Activated CD4-positive, alpha-beta T cell treated with anti-CD3 and anti-CD28 coated beads, Interleukin-2, Interleukin-4, amounts not matched to agents 100 ng/mL and 50 ng/mL, durations not matched to agents 16 hours and 8 hours (primary cell): ENCODE data around the gene PRDM15.

ENCODE experiments used
- DNase-seq: peaks from one replicate; pipeline ENCODE4 v3.0.0-alpha.2; 2020; ENCODE audit warnings: low spot score

Gene PRDM15

DNA sequence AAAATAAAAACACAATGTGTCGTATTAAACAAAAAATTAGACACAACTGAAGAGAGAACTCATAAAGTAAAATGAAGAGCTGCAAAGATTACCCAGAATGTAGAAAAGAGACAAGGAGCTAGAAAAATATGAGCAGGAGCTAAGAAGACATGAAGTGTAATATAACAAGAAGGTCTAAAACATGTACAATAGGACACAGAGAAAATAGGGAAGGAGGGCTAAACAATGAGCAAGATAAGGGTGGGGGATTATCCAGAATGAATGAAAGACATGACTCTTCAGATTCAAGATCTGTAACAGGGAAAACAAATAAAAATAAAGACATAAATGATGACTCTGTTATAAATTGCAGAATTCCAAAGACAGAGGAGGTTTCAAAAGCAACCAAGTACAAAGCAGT lies 38.3 kb downstream of the PRDM15 start:
- DNase-seq = no peak

DNA sequence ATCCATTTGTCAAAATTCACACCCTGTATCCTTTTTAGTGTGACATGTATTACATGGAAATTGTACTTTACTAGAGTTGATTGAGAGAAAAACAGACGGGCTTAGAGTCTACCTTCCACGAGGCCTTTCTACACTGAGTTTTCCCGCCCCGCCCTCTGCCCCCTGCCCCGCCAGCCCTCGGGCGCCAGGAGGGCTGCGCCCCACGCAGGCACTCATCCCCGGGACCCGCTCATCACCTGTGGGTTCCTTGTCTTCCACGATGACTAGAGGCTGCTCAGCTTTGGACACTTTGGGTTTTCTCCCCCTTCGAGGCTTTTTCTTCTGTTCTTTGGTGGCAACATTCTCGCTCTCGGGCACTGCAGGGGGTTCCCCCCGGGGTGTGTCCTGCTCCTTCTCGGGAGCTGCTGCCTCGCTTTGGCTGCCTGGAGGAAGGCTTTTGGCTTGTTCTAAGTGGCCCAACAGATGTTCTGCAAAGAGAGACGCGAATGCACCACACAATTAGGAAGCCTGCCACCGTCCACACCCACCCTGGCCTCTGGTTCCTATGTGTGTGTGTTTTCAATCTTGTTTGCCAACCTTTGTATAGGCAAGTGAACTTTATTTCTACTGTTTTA lies 39.6 kb downstream of the PRDM15 start:
- no peak for DNase-seq

DNA sequence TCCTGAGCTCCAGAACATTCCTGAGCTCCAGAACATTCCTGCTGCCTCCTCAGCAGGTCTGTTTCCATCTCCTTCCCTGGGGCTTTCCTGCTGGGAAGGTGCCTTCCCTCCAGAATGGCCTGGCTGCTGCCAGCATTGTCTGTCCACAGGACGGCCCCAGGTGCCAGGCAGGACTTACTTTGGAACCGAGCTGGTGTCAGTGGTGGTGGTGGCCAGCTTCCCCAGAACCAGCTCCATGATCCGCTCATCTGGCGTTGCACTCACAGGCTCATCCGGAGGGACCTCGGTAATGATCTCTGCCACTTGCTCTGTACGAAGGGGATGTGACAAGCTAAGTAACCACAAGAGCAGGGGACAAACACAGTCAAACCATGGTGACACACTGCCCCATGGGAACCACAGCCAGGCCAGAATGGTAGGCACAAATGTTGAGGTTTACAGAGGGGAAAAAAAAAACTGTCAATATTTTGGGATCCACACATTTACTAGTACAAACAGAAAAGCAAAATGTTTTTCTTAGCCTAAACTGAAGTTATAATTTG lies 41.3 kb downstream of the PRDM15 start:
- no peak for DNase-seq

DNA sequence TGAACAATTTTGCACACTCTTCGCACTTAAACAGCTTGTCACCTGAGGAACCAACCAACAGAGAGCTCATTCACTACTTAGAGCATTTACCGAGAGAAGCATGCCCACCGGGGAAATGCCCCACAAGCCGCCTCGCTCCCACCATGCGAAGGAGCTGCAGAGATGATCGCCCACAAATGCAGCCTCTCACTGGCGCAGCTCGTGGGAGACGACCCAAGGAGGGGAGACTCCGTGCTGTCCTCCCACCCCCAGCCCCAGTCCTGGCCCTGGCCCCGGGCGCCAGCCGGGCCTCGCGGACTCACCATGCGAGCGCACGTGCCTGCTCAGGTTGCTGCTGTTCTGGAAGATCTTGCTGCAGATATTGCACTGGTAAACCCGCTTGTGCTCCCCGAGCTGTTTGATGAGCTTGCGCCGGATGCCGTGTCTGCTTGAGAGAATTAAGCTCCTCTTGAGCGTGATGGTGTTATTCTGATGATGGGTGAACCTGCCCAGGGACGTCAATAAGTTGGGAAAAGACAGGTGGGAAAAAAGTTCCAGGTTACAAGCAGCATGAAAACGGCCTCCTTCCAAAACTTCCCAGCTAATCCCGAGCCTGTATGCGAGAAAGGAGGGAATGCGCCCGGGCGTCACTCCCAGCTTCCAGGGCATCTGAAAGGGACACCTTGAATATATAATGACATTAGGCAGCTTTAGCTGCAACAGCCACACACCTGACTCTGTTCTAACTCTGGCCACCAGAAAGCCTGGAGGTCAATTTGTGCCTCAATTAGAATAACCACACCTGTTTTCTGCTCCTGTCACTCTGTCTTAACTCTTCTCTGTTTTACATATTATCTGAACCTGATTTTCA lies 42.8 kb downstream of the PRDM15 start:
- no peak for DNase-seq

DNA sequence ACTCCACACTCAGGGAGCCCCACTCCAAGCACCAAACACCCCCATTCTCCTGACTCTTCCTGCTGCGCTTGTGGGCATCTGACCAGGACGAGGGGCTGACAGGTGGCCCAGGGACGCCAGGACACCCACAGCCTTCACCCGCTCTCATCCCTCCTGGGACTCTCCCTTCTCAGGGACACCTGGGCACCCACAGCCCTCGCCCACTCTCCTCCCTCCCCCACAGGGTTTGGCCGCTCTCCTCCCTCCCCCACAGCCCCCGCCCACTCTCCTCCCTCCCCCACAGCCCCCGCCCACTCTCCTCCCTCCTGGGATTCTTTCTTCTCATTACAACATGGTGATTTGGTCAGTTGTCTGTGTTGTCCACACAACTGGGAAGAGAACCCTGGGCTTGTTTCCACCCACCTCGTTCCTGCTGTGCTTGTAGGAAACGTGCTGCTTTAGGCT lies 43.4 kb downstream of the PRDM15 start:
- no peak for DNase-seq

DNA sequence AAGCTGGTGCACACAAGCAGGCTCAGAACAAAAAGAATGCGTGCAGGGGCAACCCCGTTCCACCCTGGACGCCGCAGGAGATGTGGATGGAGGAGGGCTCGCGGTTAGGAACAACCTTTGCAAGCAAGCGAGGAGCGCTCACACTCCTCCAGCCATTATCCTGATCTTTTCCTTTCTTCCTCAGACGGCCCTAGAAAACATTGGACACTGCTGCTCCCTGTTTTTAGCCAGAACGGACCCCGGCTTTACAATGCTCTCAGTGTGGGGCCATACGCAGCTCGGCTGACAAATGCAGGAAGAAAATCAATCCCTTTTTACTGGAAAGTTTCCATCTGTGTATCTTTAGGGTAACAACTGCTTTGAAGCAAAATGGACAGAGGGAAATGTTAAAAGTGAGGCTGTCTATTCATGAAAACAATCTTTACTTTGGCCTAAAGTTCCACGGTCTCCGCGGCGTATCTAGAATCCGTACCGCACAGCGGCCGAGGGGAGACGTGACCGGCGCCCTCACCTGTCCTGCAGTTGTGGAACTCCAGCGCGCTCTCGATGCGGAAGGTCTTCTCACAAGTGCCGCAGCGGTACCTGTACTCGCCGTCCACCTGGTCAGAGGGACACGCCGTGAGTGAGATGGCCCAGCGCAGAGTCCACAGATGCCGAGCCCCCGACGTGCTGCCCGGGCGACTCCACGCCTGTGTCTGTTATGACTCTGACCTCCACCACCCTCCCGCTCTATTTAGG lies 44.0 kb downstream of the PRDM15 start:
- no peak for DNase-seq

DNA sequence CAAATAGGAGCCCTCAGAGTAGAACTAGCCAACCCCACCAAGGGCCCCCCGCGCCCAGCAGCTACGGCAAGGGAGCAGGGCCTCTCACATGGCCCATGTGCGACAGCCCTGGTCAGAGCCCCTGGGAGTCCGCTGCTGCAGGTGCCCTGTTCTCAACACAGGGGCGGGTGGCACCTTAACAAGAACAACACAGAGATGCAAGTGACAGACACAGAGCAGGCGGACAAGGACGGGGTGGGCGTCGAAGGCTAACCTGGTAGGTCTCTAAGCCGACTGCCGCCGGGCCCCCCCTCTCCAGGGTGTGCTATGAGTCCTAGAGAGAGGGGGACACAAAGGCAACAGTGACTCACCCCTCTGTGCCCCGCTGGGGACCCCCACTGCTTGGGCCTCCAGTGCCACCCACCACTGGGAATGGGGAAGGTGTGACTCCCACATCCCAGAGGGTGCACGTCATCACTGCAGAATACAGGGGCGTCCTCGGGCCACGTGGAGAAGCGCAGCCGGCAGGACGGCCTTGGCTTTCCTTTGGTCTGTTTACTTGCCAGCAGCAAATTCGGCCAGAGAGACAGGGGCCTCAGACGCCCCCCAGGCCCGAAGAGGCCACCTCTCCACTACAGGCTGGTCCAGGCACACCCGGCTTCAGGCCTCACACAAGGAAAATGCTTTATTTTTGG lies 44.8 kb downstream of the PRDM15 start:
- DNase-seq = no peak

DNA sequence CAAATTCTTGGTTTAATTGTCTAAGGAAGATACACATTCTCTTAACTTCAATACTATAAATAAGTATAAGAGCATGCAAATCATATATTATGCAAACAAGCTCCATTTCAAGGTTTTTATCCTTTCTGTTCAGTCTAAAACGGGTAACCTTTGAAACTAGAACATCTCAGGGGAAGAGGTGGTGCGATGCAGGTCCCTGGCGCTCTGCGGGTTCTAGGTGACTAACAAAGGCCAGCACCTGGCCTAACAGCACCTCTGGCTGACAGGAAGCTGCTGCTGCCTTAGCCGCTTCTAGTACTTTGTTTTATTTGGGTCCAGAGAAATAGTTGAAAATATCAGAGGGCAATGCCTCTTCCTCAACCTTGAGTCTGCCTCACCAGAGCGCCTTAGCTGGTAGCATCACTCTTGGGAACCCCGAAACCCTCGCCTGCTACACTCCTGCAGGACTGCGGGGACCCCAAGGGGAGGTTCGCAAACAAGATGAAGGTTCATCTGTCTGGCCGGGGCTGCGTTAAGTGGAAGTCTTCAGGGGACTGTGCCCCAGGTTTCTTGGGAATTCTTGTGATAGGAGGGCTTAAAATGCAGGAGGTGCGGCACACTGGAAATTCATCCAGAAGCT lies 45.5 kb downstream of the PRDM15 start:
- no peak for DNase-seq

DNA sequence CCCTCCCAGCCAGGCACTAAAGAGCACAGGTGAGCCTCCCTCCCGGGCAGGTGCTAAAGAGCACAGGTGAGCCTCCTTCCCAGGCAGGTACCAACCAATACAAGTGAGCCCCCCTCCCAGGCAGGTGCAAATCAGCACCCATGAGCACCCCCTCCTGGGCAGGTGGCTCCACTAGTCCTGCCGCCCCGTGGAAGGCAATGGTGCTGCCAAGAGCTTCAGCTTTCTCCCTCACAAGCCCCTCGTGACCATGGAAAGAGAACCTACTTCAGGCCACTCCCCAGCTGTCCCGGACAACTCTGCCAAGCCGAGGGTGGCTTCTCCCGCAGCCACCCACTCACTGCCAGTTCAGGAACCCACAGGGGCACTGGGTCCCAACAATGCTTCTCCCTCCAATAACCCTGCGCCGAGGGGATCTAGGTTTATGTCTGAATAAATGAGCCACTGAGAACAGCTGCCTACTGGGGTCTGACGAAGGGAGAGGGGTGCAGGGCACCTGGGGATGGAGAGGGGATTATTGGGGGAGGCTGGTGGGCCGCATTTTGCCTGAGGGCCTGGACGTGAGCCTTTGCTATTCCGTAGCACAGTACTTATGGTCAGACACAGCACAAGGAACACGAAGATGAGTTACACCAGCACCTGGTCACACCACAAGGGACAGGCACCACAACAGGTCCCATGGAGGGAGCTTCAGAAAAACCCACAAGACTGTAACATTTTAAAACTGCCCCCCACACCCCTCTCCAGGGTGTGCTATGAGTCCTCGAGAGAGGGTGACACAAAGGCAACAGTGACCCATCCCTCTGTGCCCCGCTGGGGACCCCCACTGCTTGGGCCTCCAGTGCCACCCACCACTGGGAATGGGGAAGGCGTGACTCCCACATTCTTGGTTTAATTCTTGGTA lies 46.3 kb downstream of the PRDM15 start:
- no peak for DNase-seq

DNA sequence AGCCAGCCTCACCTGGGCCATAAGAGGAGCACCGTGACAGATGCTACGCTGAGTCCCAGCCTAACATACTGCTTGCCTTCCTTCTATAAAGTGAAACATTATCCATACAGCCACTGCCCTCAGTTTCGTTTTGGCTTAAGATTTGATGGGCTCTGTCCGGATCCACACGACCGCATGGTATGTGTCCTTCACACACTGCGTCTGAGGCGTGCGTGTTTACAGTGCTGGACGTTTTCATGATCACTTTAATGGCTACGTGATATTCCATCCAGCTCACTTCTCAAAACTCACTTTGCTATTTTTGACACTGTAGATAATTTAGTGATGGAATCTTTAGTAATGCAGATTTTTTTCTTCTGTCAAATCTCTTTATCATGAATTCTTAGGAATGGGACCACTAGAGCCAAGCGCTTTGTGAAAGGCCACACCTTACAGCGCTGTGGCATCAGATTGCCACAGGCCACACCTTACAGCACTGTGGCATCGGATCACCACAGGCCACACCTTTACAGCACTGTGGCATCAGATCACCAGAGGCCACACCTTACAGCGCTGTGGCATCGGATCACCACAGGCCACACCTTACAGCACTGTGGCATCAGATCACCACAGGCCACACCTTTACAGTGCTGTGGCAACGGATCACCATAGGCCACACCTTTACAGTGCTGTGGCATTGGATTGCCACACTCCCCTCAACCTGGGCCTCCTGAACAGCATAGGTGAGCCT lies 47.1 kb downstream of the PRDM15 start:
- DNase-seq = no peak

DNA sequence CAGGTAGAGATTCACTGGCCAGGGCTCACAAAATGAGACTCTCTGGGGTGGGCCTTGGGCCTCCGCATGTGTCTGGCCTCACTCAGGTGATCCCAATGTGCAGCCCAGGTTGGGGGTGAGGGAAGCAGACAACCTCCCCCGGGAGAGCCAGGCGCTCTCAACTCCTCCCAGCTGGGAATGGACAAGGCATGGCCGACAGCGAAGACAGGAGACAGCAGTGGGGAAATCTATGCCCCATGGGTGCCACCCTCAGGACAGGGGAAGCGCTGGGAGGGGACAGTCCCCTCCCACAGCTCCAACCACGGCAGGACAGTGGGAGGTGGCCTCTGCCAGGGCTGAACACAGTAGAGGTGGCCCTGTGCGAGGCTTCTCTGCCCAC lies 47.7 kb downstream of the PRDM15 start:
- DNase-seq = no peak

DNA sequence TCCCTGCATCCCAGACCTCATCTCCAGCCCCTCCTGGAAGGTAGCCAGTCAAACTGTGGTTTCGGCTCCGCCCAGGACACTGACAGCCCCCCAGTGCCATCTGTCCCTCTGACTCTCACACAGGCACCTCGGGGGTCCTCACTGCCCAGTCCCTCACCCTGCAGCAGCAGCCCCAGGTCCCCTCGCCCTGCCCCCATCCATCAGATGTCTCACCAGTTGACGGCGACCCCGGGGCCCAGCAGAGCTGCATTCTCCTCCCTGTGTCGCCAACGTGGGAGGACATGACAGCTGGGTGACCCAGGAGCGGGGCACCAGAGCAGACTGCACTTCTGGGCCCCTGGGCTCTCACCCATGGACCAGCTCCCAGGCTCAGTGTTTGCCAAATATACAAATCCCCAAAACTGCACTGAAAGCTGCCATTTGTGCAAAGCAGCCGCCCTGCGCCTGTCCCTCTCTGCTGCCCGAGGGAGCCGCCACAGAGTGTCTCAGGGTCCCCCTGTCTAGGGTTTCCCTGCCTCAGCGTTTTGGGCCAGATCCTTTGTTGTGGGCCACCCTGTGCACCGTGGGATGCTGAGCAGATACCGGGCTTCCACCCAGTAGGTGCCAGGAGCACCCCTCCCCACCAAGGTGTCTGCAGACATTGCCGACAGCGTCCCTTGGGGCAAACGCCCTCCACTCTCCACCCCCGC lies 48.2 kb downstream of the PRDM15 start:
- no peak for DNase-seq

DNA sequence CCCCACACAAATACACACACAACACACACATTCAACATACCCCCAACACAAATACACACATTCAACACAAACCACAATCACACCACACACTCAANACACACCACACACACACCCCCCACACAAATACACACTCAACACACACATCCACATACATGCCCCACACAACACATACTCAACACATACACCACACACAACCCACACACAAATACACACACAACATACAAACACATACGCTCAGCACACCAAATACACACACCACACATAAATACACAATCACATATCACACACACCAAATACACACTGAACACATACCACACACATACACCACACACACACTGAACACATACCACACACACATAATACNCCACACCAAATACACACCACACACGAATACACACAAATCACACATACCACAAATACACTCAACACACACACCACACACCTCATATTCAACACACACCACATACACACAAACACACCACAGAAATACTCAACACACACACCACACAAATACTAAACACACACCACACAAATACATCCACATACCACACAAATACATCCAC lies 48.9 kb downstream of the PRDM15 start:
- DNase-seq = no peak

DNA sequence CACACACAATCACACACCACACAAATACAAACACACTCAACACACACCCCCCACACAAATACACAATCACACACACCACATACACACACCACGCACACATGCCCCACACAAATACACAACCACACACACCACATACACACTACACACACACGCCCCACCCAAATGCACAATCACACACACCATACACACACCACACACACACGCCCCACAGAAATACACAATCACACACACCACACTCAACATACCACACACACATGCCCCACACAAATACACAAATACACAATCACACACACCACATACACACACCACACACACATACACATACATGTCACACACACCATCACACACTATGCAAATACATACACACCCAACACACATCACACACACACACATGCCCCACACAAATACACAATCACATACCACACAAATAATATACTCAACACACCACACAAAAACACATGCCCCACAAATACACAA lies 50.2 kb downstream of the PRDM15 start:
- no peak for DNase-seq

DNA sequence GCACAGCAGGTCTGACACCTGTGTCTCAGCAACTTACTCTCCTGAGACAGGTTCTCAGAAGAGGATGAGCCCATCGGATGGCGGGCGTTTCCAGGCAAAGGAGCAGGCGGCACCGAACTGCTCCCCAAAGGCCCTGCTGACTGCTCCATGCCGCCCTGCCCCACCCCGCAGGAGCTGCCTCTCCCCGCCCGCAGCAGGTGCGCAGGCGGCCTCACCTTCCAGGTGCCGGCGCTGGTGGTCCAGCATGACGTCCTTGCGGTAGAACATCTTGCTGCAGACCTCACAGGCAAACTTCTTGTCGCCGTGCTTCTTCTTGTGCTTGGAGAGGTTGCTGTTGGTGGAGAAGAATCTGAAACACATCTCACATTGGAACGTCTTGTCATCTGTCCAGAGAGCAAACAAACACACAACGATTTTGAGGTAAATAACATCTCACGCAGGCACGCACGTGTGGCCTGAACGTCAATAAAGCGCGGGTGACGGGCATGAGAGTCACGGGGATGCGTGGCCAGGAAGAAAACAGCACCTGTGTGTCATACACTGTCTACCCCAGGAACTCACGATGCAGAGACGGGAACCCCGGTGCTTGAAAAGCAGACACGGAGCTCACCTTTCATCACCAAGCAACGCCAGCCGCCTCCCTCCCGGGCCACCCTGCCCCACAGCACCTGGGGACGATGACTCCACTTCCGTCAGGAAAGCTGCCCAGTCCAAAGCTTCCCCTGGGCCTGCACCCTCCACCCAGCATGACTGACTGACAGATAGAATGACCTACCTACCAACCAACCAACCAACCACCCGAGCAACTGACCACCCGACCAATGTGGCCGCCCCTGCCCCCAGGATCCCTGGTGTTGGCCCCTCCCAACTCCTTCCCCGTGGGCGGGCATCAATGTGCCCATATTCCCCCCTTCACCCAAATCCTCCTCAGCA lies 50.9 kb downstream of the PRDM15 start:
- DNase-seq = no peak

DNA sequence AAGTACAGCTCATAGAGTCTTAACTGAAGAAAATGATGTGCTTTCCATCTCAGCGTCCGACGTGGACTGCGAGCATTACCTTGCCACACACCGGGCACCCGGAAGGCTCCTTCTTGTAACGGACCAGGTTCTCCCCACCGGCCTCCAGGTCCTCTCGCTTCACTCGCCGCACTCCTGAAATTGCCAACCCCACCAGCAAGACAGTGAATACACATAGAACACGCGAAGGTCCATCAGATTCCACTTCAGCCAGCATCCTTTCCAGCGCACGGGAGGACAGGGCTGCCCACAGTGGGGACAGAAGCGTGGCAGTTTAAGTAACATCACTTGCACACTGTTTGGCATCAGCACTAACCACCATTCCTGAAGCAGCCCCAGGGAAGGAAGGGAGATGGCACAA lies 53.3 kb downstream of the PRDM15 start:
- DNase-seq = no peak

DNA sequence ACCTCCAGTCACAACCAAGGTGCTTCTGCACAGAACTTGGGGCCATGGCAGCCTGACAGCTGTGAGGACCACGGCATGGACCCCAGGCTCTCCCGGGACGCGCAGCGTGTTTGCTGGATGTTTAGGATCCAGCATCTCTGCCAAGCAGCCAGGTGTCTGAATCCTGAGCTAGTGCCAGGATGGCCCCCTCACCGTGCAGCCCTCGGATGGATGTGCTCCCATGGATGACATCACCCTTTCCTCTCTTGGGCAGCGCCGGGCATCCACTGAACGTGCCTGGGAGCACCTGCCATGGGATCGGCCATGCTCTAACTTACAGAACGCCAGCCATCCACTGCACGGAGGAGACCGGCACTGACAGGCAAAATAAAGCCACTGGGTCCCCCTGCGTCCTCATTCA lies 53.9 kb downstream of the PRDM15 start:
- DNase-seq = no peak
